Right hindlimb (tissue), 1 donor: ENCODE data around the gene CHM.
"Not testable (repeated sequence)": the region's sequence is repeated elsewhere in the genome, so short reads cannot be mapped to it uniquely, and the experiment has no call there.

Experiments used
- DNase-seq: peaks from one replicate; pipeline ENCODE4 v3.0.0-alpha.2; 2018

The CHM gene

DNA sequence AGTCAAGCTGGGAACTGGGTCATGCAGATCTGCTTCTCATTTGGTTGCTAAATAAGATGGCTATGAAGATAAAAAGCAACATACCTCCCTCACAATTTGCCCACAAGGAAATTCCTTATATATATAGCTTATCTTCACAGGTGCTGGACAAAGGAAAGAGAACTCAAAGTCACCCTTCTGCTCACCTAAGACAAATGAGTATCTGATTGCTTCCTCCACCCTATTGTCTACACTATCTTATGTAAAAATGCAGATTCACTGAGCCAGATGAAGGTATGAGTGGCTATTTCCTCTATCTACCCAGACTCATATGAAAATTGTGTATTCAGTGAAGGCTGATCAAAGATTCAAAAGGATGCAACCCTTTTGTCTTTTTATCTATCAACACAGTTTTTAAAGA is 50.8 kb downstream of the CHM start:
- no peak for DNase-seq

DNA sequence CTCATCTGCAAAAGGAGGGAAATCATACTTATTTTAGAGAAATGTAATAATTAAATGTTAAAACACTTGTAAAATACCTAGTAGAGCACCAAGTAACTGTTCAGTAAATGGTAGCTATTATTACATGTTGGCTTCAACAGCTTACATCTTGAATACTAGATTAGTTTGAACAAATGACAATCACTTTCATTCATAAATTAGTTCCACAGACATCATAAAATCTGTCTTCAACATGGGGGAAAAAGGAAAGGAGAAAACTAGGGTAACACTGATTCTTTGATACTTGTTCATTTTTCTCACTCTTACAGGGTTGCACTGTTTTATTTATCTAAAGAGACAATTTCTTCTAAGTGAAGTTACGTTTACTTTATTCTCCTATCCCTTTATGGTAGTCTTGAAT is 51.7 kb downstream of the CHM start:
- no peak for DNase-seq

DNA sequence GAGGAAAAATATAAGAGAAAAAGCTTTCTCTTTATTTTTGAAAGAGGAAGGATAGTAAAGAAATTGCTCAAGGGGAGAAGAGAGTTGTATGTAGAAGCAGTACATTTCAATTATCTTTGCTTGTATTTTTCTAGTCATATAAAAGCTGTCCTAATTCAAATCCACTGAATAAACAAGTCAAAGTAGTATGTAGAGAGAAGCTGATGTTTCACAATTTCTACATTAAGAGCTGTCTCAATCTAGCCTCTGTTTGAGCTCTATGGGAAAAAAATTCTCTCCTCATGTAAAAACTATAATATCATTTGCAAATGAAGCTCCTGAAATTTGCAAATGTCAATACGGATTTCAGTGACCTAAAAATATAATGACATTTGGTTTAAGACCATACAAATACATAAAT is 52.6 kb downstream of the CHM start:
- DNase-seq, result no peak

DNA sequence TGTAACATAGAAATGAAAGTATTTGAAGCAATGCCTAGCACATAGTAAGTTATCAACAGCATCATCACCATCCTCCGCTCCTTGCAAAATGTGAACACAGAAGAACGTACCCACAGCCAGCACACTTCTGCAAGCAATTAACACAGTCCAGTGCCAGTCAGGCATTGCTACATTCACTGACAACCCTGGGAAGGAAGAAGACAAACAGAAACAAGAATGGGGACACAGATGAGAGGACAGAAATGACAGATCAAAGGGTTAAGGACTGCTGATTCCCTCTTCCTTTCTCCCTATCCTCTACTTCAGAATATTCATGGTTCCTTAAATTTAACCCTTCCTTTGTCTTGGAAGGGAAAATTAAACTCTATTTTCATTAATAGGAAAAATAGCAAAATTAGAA is 53.1 kb downstream of the CHM start:
- DNase-seq, result no peak

DNA sequence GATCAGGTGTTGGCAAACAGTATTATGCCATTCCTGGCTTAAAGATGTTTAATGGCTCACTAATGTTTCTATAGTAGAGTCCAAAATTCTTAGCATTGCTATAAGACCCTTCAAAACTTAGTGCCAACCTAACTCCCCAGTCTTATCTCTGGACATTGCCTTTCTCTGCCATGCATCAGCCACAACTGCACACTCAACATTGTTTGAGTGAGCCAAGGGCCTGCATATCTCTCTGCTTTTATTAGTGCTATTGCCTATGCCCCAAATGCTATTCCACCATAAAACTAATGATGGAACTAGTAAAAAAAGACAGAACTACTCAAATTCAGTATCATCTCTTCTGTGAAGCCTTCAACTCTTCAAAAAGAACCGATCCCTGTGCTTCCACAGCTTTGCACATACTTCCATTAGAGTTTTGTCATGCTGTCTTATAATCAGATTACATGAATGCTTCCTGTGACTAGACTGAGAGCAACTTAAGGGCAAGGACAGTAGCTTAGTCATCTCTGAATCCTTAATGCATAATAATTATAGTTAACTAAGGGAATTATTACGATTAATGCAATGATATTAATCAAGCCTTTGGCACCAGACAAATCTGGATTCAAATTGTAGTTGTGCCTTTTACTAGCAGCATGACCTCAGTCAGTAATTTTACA is 53.7 kb downstream of the CHM start:
- DNase-seq, result no peak

DNA sequence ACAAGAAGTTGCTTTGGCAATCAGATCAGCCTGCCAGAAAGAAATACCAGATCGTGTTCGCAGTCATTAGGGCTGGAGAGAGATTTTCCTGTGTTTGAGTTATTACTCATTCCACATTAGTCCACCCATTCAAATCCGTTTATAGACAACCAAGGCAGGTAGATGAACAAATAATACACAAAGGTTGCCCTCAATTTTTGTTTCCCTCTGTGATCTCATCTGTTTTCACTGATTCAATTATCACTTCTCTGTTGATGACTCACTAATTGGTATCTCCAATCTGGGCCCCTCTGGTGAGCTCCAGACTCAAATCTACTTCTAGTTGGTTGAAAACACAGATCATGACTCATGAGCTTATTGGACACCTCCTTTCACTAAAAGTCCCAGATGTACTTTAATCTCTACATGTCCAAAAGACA is 54.5 kb downstream of the CHM start:
- DNase-seq, result no peak

DNA sequence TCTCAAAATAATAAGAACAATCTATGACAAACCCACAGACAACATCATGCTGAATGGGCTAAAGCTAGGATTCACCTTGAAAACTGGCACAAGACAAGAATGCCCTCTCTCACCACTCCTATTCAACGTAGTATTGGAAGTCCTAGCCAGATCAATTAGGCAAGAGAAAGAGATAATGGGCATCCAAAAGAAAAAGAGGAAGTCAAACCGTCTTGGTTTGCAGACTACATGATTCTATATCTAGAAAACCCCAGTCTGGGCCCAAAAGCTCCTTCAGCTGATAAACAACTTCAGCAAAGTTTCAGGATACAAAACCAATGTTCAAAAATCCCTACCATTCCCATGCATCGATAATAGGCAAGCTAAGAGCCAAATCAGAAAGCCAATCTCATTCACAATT is 59.0 kb downstream of the CHM start:
- no peak for DNase-seq

DNA sequence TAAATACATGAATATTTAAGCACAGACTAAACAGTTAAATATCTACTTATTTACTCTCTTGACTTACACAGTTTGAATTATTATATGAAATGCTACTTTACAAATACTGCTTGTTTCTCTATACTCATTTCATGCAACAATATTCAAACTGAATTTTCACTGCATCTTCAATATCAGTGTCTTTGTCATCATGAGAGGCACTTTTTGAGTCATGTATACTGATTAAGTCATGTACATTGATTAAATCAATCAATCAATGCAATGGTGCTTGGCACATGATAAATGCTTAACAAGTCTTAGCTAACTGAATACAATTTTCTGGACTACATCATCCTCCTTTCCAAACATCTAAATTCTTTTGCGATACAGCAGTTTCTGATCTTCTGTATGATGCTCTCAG is 67.1 kb downstream of the CHM start:
- DNase-seq, result no peak

DNA sequence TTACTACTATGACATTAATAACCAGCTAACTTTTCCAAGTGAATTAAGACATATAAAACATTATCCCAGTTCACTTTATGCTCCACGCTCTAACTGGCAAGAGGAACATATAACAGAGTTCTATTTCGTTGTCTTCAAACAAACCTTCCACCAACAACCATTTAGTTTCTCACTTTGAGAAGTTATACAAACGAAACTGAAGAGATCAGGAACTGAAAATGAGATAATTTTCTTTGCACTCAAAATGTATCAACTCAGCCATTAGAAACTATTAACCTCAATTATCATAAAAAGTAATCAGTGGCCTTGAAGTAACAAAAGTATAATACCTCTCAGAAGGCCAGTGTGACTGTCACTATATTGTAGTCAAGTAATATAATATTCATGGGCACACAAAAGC is 70.1 kb downstream of the CHM start:
- DNase-seq, result no peak

DNA sequence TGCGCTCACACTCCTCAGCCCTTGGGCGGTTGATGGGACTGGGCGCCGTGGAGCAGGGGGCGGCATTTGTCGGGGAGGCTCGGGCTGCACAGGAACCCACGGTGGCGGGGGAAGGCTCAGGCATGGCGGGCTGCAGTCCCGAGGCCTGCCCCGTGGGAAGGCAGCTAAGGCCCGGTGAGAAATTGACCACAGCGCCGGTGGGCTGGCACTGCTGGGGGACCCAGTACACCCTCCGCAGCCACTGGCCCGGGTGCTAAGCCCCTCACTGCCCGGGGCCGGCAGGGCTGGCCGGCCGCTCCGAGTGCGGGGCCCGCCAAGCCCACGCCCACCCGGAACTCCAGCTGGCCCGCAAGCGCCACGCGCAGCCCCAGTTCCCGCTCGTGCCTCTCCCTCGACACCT is 75.0 kb downstream of the CHM start:
- DNase-seq, result not testable (repeated sequence)

DNA sequence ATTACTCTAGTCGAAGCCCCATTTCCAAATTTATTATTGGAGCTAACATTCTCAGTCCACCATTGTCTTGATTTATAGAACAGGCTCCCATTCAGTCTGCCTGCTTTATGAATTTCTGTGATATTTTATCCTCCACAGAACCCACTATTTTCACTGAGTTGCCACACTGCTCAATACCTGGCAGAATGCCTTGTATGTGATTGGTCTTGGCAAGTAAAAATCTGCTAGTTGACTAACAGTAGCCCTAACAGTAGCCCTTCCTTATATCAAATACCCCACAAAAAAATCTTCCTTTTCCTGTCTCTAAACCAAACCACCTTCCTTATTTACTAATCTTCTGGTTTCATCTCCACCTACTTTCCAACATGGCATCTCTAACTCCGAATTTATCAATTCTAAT is 82.6 kb downstream of the CHM start:
- no peak for DNase-seq

DNA sequence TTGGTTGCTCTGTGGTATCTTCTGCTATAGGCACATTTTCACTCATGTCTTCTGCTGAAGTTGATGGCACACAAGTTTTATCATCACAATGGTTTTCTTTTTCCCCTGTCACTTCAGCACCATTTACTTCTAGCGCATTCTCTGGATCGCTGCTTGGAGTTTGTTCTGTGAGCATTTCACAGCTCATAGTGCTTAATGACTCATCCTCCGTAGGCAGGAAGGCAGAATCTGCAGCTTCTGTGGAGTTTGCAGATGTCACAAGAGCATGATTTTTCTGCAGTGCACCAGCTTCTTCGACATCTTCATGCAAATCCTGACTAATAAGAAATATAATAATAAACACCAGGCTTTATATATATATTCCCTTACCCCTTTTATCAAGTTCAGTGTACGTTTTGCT is 83.6 kb downstream of the CHM start:
- DNase-seq, result no peak

DNA sequence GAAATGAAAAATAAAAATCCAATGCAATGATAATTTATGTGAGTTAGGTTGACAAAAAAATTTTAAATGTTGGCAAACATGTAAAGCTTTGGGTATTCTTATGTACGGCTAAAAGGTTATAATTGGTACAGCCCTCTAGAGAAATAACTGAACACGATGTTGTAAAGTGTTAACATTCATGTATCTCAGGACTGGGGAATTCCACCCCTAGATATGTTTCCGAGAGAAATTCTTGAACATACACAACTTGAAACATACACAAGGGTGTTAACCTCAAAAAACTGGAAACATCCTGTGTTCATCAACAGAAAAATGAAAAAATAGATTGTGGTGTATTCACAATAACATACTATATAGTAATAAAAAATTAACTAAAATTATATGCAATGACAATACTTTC is 91.8 kb downstream of the CHM start:
- no peak for DNase-seq

DNA sequence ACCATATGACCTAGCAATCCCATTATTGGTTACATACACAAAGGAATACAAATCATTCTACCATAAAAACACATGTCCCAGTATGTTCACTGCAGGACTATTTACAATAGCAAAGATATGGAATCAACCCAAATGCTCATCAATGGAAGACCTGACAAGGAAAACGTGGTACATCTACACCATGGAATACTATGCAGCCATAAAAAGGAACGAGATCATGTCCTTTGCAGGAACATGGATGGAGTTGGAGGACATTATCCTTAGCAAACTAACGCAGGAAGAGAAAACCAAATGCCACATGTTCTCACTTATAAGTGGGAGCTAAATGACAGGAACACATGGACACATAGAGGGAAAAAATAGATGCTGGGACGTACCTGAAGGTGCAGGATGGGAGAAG is 102.6 kb downstream of the CHM start:
- not testable (repeated sequence) for DNase-seq

DNA sequence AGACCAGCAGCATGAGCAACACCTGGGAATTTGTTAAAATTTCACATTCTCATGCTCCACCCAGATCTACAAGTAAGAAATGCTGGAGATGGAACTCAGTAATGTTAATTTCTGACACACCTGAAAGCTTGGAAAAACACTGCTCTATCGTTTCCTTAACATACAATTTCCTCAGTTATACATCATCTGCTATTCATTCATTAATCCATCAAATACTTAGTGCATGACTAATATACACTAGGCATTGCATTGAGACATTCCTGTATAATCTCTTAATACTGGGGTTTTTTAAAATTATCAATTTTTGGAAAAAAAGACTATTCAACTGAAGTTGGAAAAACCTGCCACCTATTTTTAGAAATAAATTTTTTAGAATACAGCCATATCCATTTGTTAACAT is 106.1 kb downstream of the CHM start:
- no peak for DNase-seq

DNA sequence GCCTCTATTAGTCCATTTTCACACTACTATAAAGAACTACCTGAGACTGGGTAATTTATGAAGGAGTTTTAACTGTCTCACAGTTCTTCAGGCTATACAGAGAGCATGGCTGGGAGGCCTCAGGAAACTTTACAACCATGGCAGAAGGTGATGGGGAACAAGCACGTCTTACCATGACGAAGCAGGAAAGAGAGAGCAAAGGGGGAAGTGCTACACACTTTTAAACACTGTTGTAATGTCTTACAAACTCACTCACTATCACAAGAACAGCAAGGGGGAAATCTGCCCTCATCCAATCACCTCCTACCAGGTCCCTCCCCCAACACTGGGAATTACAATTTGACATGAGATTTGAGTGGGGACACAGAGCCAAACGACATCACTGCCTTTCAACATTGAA is 107.4 kb downstream of the CHM start:
- not testable (repeated sequence) for DNase-seq

DNA sequence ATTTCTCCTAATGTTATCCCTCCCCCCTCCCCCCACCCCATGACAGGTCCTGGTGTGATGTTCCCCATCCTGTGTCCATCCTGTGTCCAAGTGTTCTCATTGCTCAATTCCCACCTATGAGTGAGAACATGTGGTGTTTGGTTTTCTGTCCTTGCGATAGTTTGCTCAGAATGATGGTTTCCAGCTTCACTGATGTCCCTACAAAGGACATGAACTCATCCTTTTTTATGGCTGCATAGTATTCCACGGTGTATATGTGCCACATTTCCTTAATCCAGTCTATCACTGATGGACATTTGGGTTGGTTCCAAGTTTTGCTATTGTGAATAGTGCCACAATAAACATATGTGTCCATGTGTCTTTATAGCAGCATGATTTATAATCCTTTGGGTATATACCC is 113.0 kb downstream of the CHM start:
- not testable (repeated sequence) for DNase-seq

DNA sequence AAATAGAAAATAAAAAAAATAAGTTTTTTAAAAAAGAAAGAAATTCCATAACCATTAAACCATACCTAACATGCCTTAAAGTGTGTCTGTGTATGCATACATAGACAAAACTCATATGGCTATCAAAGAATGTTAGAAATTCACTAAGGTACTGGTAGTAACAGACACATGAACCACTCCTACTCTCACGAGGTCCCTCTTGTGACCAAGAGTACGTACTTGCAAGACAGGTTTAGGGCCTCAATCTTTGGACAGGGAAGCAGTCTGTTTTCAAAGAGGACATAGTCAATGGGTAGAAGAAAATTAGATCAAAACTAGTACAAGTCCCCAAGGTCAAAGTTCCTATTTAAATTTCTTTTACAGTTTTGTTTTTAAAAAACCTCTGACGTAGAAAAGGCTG is 117.3 kb downstream of the CHM start:
- DNase-seq, result no peak

DNA sequence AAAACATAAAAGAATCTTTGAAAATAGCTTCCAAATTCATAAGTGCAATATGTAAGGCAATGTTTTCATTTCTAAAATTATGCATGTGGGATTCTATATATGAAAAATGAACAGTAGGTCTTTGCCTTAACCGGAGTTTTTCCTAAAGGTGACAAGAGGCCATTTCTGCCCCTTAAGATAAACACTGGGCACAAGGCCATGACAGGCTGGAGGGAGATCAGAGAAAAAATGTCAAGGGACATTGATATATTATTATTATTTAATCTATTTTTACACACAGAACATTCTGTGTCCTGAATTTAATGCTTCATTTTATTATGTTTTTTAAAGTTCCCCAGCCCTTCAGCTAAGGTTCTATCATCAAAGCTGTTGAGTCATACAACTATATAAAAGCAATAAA is 118.8 kb downstream of the CHM start:
- DNase-seq, result no peak

DNA sequence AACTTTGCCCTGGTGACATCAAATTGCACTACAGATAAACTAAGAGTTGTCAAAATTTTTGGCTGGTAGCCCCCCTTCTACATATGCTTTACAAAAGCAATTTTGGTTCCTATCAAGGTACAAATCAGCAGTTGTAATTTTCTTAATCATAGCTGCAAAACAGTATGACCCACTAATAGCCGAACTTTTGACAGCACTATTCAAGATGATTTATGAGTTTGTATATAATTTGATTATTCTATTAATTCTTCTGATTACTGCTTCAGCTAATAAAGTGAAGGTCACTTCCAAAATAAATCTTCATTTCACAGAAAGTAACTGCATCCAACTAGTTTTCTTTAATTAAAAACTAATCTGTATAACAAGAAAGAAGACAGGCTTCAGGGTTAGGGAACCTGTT is 119.6 kb downstream of the CHM start:
- DNase-seq, result no peak

DNA sequence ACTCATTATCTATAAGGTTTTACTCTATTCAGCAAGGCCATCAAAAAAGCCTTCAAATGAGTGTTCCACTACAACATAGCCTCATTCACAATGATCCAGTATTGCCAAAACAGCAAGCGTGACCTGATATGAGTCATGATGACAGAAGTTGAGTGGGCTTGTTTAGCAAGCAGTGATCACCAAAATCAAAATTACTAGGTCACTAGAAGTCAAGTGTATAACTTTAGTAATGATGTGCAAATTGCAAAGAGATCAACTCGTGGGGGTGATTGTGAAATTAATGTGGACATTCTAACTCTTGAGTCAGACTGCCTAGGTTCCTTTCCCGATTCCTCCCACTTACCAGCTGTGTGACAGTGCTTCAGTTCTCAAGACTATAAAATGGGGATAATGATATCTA is 124.5 kb downstream of the CHM start:
- no peak for DNase-seq

DNA sequence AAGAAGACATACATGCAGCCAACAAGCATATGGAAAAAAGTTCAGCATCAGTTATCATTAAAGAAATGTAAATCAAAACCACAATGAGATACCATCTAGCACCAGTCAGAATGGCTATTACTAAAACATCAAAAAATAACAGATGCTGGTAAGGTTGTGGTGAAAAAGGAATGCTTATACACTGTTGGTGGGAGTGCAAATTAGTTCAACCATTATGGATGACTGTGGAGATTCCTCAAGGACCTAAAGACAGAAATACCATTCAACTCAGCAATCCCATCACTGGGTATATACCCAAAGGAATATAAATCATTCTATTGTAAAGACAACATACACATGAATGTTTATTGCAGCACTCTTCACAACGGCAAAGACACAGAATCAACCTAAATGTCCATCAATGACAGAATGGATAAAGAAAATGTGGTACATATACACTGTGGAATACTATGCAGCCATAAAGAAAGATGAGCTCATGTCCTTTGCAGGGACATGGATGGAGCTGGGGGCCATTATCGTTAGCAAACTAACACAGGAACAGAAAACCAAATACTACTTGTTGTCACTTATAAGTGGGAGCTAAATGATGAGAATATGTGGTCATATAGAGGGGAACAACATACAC is 130.6 kb downstream of the CHM start:
- DNase-seq, result not testable (repeated sequence)

DNA sequence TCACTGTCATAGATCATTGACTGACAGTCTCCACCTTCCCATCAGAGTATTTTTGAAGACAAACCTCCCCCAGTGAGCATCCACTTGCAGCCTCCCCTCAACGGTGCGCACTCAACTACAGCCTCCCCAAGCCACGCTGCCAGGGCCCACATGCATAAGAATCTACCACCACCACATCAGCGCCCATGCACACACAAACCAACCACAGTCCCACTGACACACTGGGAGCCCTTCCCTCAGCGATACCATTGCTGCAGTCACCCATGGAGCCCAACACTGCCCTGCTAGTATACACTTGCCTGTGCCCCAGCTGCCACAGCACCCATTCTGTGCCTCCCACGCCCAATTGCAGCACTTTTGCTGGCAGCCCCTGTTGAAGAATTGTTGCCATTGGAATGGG is 132.9 kb downstream of the CHM start:
- no peak for DNase-seq

DNA sequence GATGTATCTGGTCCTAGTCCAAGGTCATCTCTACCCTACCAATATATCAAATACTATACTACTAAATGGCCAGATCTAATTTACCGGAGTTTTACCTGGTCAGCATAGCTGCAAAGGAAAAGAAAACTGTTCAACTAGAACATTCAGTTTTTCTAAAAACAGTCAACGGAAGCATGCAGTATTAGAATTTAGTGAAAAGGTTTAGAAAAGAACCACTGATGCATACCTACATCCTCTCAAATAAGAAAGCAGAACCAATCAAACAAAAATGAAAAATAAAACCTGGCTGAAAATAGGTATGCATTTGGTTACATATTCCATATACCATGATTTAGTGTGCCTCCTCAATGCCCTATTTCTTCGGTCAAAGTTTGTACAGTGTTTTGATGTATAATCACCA is 140.0 kb downstream of the CHM start:
- DNase-seq, result no peak

DNA sequence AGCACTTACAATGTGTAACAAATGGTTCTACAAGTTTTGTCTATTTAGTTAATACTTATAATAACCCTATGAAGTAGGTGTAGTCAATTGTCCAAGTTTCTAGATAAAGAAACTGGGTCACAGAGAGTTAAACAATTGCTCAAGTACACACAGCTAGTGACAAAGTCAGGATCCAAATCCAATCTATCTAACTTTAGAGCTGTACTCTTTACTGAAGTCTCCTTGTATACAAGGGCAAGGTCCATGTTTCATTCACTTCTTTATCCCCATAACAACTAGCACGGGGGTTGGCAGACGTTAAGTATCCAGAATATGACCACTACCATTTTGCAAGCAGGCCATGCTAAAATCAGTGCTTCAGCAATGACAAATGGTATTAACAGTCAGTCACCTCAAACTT is 141.0 kb downstream of the CHM start:
- no peak for DNase-seq
